ENCODE data around the gene DRC1. TPM values are rescaled to one million over a fixed set of nuclear protein-coding genes. Genes with fewer than 3 reads are reported as not detected.

DRC1 gene
- total RNA-seq, 4 donors from 2014 or later = not detected

DNA sequence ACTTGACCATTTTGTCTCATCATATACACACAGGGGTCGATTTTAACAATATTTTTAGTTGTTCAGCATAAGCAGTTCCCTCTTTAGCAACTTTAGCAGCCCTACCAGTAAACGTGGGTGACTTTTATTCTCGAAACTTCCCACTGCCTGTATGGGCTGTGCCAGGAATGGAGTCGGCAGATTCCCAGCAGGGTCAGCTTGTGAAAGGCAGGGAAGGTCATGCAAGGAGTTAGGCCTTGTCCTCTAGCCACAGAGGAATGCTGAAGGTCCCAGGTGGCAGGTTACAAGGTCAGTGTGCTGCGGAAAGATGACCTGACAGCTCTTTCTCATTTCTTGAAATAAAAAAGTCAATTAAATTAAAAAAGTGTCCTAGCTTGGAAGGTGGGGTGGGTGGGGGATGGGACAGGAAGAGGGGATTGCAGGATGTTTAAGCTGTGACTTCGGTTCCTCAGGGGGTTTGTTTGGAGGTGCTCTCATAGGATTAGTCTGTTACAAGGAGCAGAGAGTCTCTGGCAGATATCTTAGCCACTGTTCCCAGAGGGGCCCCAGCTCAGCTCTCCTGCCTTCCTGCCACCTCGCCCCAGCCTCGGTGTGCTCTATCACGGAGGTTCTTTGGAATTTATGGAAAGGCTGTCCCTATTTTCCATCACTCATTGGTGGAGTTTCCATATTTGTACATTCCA, 21.4 kb downstream of the DRC1 start:
- no peak overlapping the region for H3K4me3 ChIP-seq (ENCODE audit: low read depth, poor library complexity, severe bottlenecking)
- 57 to 61% methylated on average over 9 of the region's 9 CpGs for WGBS, 2 donors
- no peak for DNase-seq (ENCODE audit: low spot score in 2 of 2)
- no peak for TF ChIP-seq POLR2A (IDR thresholded peaks at IDR 0.05)
- TF ChIP-seq, protein P1, sequence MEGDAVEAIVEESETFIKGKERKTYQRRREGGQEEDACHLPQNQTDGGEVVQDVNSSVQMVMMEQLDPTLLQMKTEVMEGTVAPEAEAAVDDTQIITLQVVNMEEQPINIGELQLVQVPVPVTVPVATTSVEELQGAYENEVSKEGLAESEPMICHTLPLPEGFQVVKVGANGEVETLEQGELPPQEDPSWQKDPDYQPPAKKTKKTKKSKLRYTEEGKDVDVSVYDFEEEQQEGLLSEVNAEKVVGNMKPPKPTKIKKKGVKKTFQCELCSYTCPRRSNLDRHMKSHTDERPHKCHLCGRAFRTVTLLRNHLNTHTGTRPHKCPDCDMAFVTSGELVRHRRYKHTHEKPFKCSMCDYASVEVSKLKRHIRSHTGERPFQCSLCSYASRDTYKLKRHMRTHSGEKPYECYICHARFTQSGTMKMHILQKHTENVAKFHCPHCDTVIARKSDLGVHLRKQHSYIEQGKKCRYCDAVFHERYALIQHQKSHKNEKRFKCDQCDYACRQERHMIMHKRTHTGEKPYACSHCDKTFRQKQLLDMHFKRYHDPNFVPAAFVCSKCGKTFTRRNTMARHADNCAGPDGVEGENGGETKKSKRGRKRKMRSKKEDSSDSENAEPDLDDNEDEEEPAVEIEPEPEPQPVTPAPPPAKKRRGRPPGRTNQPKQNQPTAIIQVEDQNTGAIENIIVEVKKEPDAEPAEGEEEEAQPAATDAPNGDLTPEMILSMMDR (IDR thresholded peaks at IDR 0.05) = no peak
- intact Hi-C loops (cut with DNase I; ENCODE audit: low total_unique reads) = no loop called here

DNA sequence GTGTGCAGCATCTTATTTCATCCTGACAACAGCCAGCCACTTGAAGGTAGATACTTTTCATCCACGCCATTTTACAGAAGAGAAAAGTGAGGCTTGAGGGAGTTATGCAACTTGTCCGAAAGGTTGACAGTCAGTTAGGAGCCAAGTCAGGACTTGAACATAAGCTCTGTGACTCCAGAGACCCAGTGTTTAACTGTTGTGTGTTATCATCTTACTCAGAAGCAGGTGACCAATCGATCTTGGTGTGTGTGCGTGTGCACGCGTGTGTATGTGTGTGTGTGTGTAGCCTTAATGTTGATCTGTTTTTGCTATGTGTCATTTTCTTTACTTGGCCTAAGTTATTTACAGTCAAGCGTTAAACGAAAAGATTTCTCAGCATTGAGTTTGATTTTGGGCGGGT, 22.0 kb downstream of the DRC1 start:
- intact Hi-C loops (cut with DNase I; ENCODE audit: low total_unique reads) = no loop called here
- 78 to 94% methylated on average over 9 of the region's 9 CpGs for WGBS, 2 donors
- no peak overlapping the region for H3K4me3 ChIP-seq (ENCODE audit: low read depth, poor library complexity, severe bottlenecking)
- no peak for TF ChIP-seq POLR2A (IDR thresholded peaks at IDR 0.05)
- TF ChIP-seq, protein P1 (IDR thresholded peaks at IDR 0.05) = no peak
- no peak for DNase-seq (ENCODE audit: low spot score in 2 of 2)

DNA sequence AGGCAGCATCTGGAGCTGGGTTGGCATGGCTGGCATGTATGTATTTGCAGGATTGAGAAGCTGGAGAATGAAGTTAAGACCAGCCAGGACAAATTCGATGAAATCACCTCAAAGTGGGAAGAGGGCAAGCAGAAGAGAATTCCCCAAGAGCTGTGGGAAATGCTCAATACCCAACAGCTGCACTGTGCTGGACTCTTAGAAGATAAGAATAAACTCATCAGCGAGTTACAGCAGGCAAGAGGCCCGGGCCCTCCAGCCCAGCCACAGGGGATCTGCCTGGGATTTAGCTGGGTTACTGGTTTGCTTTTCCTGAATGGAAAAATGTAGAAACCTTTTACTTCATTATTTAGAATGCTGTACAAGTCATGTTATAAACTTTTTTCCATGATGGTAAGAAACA, 22.5 kb downstream of the DRC1 start:
- H3K4me3 ChIP-seq (ENCODE audit: low read depth, poor library complexity, severe bottlenecking) = no peak overlapping the region
- 55 to 74% methylated on average over 3 of the region's 3 CpGs for WGBS, 2 donors
- TF ChIP-seq POLR2A (IDR thresholded peaks at IDR 0.05) = no peak
- TF ChIP-seq, protein P1 (IDR thresholded peaks at IDR 0.05) = no peak
- intact Hi-C loops (cut with DNase I; ENCODE audit: low total_unique reads) = no loop called here
- DNase-seq (ENCODE audit: low spot score in 2 of 2) = no peak

DNA sequence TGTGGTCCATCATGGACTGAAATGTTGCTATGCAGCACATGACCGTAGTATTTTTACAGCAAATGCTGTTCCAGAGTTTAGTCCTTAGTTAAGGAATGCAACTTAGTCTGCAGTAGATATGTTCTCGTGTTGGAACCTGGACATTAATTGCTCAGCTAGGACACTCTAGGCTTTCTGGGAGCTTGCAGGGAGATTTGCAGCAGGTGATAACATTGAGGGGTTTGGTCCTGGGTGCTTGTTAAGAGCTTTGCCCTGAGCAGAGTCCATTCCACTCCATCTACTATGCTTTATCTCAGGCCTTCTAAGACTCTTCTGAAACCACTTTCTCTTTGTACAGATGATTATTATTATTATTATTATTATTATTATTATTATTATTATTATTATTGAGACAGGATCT, 27.1 kb downstream of the DRC1 start:
- no peak overlapping the region for H3K4me3 ChIP-seq (ENCODE audit: low read depth, poor library complexity, severe bottlenecking)
- 79 to 95% methylated on average over 2 of the region's 2 CpGs for WGBS, 2 donors
- intact Hi-C loops (cut with DNase I; ENCODE audit: low total_unique reads) = no loop called here
- no peak for DNase-seq (ENCODE audit: low spot score in 2 of 2)
- no peak for TF ChIP-seq POLR2A (IDR thresholded peaks at IDR 0.05)
- TF ChIP-seq, protein P1 (IDR thresholded peaks at IDR 0.05) = no peak

DNA sequence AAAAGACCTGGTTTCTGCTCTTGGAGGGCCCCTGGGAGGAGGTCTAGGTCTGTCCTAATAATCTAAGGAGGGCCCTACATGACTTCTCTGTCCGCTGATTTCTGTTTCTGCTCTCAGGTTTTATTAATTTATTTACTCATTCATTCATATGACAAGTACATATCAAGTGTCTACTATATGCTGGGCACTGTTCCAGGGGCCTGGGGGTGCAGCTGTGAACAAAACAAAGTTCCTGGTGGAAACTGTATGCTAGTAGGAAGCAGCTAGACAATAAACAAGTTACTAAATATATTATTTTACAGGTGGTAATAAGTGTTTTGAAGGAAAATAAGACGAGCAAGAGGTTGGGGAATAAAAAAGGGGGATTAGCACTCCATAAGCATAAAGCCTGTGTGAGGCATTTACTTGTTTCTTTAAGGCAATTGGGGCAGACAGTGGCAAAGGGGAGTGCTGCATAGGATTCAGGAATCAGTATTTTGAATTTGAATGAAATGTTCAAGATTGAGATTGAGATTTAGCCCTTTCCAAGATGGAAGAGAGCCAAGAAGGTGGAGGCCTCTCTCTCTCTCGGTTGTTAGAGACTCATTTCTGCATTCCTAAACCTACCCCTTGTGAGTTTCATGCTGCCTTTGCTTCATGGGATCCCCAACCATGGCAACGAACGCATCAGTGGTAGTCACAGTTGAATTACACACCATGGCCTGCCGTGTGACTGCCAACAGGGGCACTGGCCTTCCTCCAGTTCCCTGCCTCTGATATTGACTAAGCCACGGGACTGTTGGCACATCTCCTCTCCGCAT, 28.3 kb downstream of the DRC1 start:
- intact Hi-C loops (cut with DNase I; ENCODE audit: low total_unique reads) = no loop called here
- no peak for DNase-seq (ENCODE audit: low spot score in 2 of 2)
- no peak overlapping the region for H3K4me3 ChIP-seq (ENCODE audit: low read depth, poor library complexity, severe bottlenecking)
- no peak for TF ChIP-seq POLR2A (IDR thresholded peaks at IDR 0.05)
- TF ChIP-seq, protein P1 (IDR thresholded peaks at IDR 0.05) = no peak
- WGBS, 2 donors = 51% methylated on average over 7 to 8 of the region's 8 CpGs

Data from lower leg skin (tissue), 4 donors.